ENCODE data around the gene DNAH11. TPM values are rescaled to one million over a fixed set of nuclear protein-coding genes. Genes with fewer than 3 reads are reported as not detected.

The DNAH11 gene
- polyA plus RNA-seq, 1 donor from 2014 or later = 0.16 TPM

GRCh38 chr7:21754963-21755362 is 212.1 kb downstream of the DNAH11 start:
- Histone ChIP-seq H3F3A (ENCODE audit: insufficient read depth, low read length, poor library complexity, severe bottlenecking) (no peaks in the 10 kb centered on the region), H2AFZ (ENCODE audit: low read depth, low read length) (no peak overlapping the region), H3K36me3 (ENCODE audit: insufficient read depth, low read length) (no peaks in the 10 kb centered on the region), H3K79me2 (replicated peaks; ENCODE audit: insufficient read depth, low read length) (no peaks in the 10 kb centered on the region), H3K4me2 (ENCODE audit: low read length) (no peak overlapping the region), H3K27ac (ENCODE audit: low read length) (no peak overlapping the region), H3K4me3 (ENCODE audit: low read length) (no peak overlapping the region), H4K20me1 (ENCODE audit: insufficient read depth) (no peaks in the 10 kb centered on the region), H3K9me2 (ENCODE audit: insufficient read depth, low read length) (no peaks in the 10 kb centered on the region), H3K9me3 (ENCODE audit: low read length) (no peaks in the 10 kb centered on the region), H3K27me3 (ENCODE audit: insufficient read depth, low read depth, low read length) (no peaks in the 10 kb centered on the region), H3K9ac (ENCODE audit: low read length) (no peak overlapping the region)
- TF ChIP-seq CTCF (IDR thresholded peaks at IDR 0.05; ENCODE audit: poor library complexity, severe bottlenecking) (no peak), REST (IDR thresholded peaks at IDR 0.05; ENCODE audit: borderline replicate concordance) (no peak), POLR2AphosphoS5 (IDR thresholded peaks at IDR 0.05) (no peak), EP300 (conservative IDR thresholded peaks at IDR 0.05; ENCODE audit: poor library complexity, severe bottlenecking) (no peak), EZH2 (IDR thresholded peaks at IDR 0.05; ENCODE audit: borderline replicate concordance, insufficient read depth, low read length, poor library complexity, severe bottlenecking) (no peak), SMC3 (conservative IDR thresholded peaks at IDR 0.05; ENCODE audit: poor library complexity) (no peak), TAF1 (IDR thresholded peaks at IDR 0.05; ENCODE audit: low read depth) (no peak), MXI1 (conservative IDR thresholded peaks at IDR 0.05; ENCODE audit: poor library complexity, severe bottlenecking) (no peak), RAD21 (conservative IDR thresholded peaks at IDR 0.05) (no peak)

- Histone ChIP-seq H3K4me2 (ENCODE audit: low read length) (no peak overlapping the region), H3K27ac (ENCODE audit: low read length) (no peak overlapping the region), H3K36me3 (ENCODE audit: insufficient read depth, low read length) (no peaks in the 10 kb centered on the region), H3K9me2 (ENCODE audit: insufficient read depth, low read length) (no peaks in the 10 kb centered on the region), H3K9ac (ENCODE audit: low read length) (no peak overlapping the region), H3K79me2 (replicated peaks; ENCODE audit: insufficient read depth, low read length) (no peaks in the 10 kb centered on the region), H4K20me1 (ENCODE audit: insufficient read depth) (no peaks in the 10 kb centered on the region), H3F3A (ENCODE audit: insufficient read depth, low read length, poor library complexity, severe bottlenecking) (no peaks in the 10 kb centered on the region), H3K4me3 (ENCODE audit: low read length) (no peak overlapping the region), H3K27me3 (ENCODE audit: insufficient read depth, low read depth, low read length) (no peaks in the 10 kb centered on the region), H2AFZ (ENCODE audit: low read depth, low read length) (no peak overlapping the region), H3K9me3 (ENCODE audit: low read length) (no peaks in the 10 kb centered on the region)
- TF ChIP-seq POLR2AphosphoS5 (IDR thresholded peaks at IDR 0.05) (no peak), RAD21 (conservative IDR thresholded peaks at IDR 0.05) (no peak)
These were observed 214.9 kb downstream of the DNAH11 start for GRCh38 chr7:21757537-21758282.

Data from neural cell (in vitro differentiated cells).